Measurements from ENCODE around the gene ROR2.

ROR2 gene

GRCh38 chr9:91789941-91790340 is 160.1 kb downstream of the ROR2 start:
- DNase-seq = no peak

- DNase-seq = no peak
Measured at GRCh38 chr9:91787931-91788330, 162.1 kb downstream of the ROR2 start.

GRCh38 chr9:91786132-91786896 is 163.7 kb downstream of the ROR2 start:
- no peak for DNase-seq

- DNase-seq = no peak
Measured at GRCh38 chr9:91785447-91785842, 164.6 kb downstream of the ROR2 start.

- DNase-seq = no peak
Measured at GRCh38 chr9:91784673-91785446, 165.2 kb downstream of the ROR2 start.

GRCh38 chr9:91783876-91784672 is 166.0 kb downstream of the ROR2 start:
- no peak for DNase-seq

GRCh38 chr9:91783411-91783810 is 166.6 kb downstream of the ROR2 start:
- no peak for DNase-seq

GRCh38 chr9:91782708-91783214 is 167.3 kb downstream of the ROR2 start:
- no peak for DNase-seq

GRCh38 chr9:91781906-91782305 is 168.1 kb downstream of the ROR2 start:
- no peak for DNase-seq

GRCh38 chr9:91781116-91781515 is 168.9 kb downstream of the ROR2 start:
- no peak for DNase-seq

GRCh38 chr9:91778031-91778430 is 172.0 kb downstream of the ROR2 start:
- DNase-seq = no peak

GRCh38 chr9:91777292-91777830 is 172.7 kb downstream of the ROR2 start:
- DNase-seq = no peak

GRCh38 chr9:91776409-91777291 is 173.4 kb downstream of the ROR2 start:
- no peak for DNase-seq

- no peak for DNase-seq
Measured at GRCh38 chr9:91775708-91776028, 174.4 kb downstream of the ROR2 start.

- peak; percentile 26 for DNase-seq
Measured at GRCh38 chr9:91775011-91775707, 174.9 kb downstream of the ROR2 start.

- no peak for DNase-seq
Measured at GRCh38 chr9:91773156-91773555, 176.9 kb downstream of the ROR2 start.

GRCh38 chr9:91771864-91772263 is 178.2 kb downstream of the ROR2 start:
- no peak for DNase-seq

GRCh38 chr9:91771027-91771426 is 179.0 kb downstream of the ROR2 start:
- DNase-seq = no peak

GRCh38 chr9:91770229-91770628 is 179.8 kb downstream of the ROR2 start:
- no peak for DNase-seq

GRCh38 chr9:91768977-91769916 is 180.8 kb downstream of the ROR2 start:
- DNase-seq = no peak
